Middle frontal gyrus (tissue), 1 donor: Measurements from ENCODE around the gene ARHGAP8.
"Not testable (repeated sequence)": the region's sequence is repeated elsewhere in the genome, so short reads cannot be mapped to it uniquely, and the experiment has no call there.

Experiments used
- DNase-seq: peaks from one replicate; pipeline ENCODE4 v3.0.0-alpha.2; 2015; ENCODE audit warnings: low spot score; ENCODE audit errors: extremely low spot score

The ARHGAP8 gene

GRCh38 chr22:44765571-44766285 is 13.4 kb downstream of the ARHGAP8 start:
- no peak for DNase-seq

DNA sequence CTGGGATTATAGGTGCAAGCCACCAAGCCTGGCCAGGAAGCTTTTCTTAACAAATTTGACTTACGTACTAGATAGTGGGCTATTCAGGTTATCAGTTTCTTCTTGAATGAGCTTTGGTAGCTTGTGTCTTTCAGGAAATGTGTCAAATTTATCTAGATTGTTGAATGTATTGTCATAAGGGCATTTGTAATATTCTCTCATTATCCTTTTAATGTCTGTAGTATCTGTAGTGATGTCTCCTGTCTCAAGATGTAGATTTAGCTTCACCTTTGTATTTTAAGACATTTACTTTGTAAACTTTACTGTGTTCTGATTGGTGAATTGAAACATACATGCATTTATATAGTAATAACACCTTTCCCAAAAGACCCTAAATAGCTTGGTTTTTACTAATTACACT is 20.7 kb downstream of the ARHGAP8 start:
- no peak for DNase-seq

DNA sequence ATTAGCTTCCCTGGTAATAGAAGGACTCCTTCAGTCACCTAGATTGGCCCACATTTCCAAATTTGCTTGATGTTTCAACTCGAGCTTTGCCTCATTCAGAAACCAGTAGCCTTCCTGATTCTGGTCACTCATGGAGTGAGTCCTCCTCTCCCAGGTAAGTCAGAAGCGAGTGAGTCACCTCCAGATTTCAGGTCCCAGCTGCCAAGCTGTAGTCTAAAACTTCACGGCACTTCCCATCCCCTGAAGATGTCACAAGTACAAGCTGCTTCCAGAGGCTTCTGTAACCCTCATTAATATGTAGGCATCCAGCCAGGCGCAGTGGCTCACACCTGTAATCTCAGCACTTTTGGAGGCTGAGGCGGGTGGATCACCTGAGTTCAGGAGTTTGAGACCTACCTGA is 23.5 kb downstream of the ARHGAP8 start:
- no peak for DNase-seq

DNA sequence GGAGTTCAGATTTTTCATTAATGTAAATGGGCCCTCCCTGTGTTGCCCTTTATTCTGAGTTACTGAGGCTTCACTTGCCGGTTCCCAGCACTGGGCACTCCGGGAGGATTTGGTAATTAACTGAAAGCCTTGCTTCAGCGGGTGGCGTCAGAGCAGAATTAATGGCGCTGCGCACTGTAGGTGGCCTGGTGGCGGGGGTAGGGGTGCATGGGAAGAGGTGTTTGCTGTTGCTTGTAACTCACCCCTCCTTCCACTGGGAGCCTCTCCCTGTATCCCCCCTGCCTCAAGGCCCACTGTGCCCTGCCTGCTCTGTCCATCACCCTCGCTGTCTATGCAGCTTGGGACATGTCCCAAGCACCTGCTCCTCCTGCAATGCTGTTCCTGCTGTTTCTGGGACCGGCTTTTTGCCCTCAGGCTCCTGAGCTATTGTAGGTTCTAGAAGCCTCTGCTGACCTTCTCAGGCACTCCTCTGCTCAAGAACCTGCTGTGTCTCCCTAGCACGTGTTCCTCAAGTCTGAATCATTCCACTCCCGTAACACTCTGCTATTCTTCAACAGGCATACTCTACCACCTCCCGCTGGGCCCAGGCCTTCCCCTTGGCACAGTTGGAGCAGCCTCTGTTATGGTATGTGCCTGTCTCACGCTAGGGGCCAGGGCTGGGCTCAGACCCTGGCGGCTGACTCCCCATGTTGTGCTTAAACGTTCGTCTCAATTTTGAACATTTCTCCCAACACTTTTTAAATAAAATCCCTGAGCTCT is 24.4 kb downstream of the ARHGAP8 start:
- DNase-seq, result no peak

GRCh38 chr22:44777364-44777755 is 25.0 kb downstream of the ARHGAP8 start:
- no peak for DNase-seq

DNA sequence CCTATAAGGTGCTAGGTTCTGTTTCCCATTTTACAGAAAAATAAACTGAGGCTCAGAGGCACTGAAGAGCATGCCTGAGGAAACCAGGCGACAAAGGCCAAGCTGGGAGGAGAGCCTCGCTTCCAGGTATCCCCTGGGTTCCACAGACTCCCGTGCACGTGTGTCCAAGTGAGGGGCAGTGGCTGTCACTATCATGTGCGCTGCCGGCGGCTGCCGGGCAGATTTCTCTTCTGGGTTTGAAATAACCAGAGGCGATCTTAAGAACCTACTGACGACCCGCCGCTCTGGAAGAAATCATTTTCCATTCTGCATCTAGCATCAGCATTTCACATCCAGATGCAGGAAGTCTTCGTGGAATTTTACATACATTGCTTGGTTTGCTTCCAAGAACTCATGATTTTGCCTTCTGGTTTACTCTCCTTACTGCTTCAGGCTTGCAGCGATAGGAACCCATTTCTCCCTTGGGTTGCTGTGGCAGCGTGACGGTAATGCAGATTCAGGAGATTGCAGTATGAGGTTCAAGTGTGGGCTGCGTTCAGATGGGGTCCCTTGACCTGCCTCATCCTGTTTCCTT is 28.6 kb downstream of the ARHGAP8 start:
- no peak for DNase-seq

DNA sequence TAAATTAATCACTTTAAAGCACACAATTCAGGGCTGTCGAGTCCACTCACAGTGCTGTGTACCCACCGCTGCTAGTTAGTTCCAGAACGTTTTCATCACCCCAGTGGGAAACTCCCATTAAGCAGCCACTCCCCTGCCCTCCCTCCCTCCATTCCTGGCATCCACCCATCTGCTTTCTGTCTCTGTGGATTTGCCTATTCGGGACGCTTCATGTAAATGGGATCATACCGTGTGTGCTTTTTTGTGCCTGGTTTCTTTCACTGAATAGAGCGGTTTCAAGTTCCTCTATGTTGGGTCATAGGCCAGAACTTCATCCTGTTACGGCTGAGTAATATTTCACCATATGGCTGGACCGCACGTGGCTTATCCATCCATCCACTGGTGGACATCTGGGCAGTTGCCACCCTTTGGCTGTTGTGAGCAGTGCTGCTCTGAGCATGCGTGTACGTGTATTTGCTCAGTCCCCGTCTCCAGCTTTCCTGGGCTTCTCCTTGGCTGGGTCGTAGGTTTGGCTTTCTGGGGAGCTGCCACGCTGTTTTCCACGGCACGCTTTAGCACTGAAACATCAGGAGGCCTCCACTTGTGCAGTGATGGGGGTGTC is 30.1 kb downstream of the ARHGAP8 start:
- DNase-seq, result no peak

- no peak for DNase-seq
These were observed 30.7 kb downstream of the ARHGAP8 start for GRCh38 chr22:44783091-44783490.

- no peak for DNase-seq
These were observed 31.2 kb downstream of the ARHGAP8 start for GRCh38 chr22:44783581-44783980.

DNA sequence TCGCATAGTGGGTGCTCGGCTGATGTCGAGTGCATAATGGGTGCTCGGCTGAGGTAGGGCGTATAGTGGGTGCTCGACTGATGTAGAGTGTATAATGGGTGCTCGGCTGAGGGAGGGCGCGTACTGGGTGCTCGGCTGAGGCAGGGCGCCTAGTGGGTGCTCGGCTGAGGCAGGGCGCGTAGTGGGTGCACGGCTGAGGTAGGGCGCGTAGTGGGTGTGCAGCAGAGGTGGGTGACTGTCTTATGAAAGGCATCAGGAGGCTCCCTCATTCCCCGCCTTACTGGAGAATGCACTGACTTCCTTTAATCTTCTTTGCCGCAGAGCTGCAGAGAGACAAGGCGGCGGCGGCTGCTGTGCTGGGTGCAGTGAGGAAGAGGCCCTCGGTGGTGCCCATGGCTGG is 33.8 kb downstream of the ARHGAP8 start:
- no peak for DNase-seq

DNA sequence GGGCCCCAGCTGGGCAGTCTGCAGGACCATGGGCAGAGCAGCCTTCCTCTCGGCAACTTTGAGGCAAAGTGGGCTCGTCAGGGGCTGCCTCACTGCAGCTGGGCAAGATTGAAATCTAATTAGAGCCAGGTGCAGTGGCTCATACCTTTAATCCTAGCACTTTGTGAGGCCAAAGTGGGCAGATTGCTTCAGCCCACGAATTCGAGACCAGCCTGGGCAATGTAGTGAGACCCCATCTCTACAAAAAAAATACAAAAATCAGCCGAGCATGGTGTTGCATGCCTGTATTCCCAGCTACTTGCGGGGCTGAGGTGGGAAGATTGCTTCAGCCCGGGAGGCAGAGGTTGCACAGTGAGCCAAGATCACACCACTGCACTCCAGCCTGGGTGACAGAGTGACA is 34.2 kb downstream of the ARHGAP8 start:
- DNase-seq, result no peak

- DNase-seq, result no peak
These were observed 35.5 kb downstream of the ARHGAP8 start for GRCh38 chr22:44787832-44788231.

DNA sequence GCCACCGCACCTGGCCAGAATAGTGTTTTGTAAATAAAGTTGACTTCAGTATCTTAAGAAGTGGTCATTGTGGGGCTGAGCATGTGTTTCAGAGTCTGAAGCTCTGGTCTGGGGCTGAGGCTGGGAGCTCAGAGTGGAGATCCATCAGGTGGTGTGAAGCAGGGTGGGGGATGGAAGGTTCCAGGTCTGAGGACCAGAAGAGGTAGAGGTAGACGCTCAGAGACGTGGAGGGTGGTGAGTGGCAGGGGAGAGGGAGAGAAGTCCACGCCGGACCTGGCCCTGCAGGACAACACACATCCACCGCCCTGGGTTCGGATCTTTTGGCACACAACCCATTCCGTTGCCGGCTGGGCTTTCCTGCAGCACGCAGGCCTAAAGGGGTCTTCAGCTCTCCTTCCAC is 40.7 kb downstream of the ARHGAP8 start:
- DNase-seq, result no peak

GRCh38 chr22:44793506-44794172 is 41.3 kb downstream of the ARHGAP8 start:
- DNase-seq, result no peak

GRCh38 chr22:44795701-44796630 is 43.6 kb downstream of the ARHGAP8 start:
- no peak for DNase-seq

GRCh38 chr22:44797181-44797725 is 44.9 kb downstream of the ARHGAP8 start:
- DNase-seq, result peak; percentile 50

DNA sequence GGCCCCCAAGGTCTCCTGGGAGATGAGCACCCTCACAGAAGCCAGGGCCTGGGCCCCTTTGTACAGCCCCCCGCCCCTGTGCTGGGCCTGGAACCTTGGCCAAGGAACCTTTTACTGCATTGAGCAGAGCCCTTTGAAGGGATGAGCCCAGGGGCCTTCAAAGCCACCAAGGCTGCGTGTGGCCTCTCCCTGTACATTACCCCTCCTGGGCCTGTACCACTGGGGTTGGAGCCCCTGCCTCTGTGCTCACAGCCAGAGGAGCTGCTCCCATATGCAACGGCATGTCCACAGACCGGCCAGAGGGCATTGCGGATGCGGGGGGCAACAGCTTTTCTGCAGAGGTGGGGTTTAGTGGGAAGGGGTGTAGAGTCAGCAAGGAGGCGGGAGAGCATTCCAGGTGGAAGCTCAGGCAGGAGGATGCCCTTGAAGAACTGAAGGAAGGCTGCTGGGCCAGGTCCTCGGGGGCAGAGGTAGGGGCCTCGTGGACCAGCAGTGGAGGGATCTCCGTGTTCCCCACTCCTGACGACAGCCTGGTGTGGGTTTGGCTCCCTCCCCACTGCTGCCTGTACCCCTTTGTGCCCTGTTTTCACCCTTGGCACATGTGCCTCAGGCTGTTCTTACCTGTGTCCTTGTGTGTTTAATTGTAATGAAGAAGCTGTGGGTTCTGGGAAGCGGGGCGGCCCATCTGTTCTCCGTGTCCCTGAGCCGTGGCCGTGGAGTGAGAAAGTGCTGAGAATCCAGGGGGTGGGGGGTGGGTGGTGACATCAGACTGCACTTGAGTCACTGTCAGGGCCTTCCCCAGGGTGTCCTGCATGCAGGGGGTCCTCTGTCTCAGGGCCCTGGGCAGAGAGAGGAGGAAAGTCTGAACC is 46.9 kb downstream of the ARHGAP8 start:
- no peak for DNase-seq

DNA sequence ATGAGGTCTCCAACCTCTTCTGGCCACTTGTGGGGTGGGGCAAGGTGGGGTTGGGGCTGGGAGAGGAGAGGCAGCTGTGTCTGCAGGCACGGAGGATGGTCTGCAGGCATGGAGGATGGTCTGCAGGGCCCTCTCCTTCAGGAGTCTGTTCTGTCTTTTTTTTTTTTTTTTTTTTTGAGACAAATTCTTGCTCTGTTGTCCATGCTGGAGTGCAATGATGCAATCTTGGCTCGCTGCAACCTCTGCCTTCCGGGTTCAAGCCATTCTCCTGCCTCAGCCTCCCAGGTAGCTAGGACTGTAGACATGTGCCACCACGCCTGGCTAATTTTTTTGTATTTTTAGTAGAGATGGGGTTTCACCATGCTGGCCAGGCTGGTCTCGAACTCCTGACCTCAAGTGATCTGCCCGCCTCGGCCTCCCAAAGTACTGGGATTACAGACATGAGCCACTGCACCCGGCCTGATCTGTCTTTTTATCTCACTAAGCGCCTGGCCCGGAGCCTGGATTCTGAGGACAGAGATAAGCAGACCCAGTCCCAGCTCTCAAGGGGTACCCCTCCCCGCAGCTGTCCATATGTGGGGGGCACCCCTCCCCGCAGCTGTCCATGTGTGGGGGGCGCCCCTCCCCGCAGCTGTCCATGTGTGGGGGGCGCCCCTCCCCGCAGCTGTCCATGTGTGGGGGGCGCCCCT is 47.7 kb downstream of the ARHGAP8 start:
- DNase-seq, result not testable (repeated sequence)

DNA sequence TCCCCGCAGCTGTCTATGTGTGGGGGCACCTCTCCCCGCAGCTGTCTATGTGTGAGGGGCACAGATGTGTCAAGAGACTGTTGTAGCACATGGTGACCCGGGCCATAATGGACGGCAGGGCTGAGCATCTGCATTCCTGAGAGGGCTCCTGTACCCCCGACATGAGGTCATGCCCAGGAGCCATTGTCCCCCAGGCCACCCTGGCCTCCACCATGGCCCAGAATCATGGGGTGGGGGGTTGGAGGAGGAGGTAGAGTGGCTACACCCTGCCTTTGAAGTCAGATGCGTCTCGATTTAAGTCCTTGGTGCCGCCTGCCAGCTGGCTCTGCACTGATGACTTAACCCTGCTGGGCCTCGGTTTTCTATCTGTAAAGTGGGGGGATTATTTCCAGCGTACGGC is 49.1 kb downstream of the ARHGAP8 start:
- no peak for DNase-seq
